GM13977 (cell line): ENCODE measurements around the gene CDC42EP5.

Source experiments
- DNase-seq: peaks from one replicate; pipeline ENCODE4 v3.0.0; 2012; ENCODE audit warnings: low spot score
- in situ Hi-C: fragments of 300-500 bp; cut with MboI; formaldehyde crosslinking; loops from one replicate; pipeline ENCODE4 v1.12.0; 2022; ENCODE audit warnings: low sequenced_read_pairs, low pct_unique_long_range_greater_than_20kb, mixed read lengths, inconsistent platforms; ENCODE audit not compliant: unreplicated experiment
- TF ChIP-seq, protein P1 (sequence below): IDR thresholded peaks from 2 replicates; pipeline ENCODE4 v1.5.1; 2012; ENCODE audit warnings: mild to moderate bottlenecking, control low read depth; ENCODE audit not compliant: insufficient read depth; ENCODE audit errors: extremely low read depth, missing control alignments

CDC42EP5 gene

GRCh38 chr19:54418030-54418929, 54.8 kb downstream of the CDC42EP5 start:
- TF ChIP-seq, protein P1, sequence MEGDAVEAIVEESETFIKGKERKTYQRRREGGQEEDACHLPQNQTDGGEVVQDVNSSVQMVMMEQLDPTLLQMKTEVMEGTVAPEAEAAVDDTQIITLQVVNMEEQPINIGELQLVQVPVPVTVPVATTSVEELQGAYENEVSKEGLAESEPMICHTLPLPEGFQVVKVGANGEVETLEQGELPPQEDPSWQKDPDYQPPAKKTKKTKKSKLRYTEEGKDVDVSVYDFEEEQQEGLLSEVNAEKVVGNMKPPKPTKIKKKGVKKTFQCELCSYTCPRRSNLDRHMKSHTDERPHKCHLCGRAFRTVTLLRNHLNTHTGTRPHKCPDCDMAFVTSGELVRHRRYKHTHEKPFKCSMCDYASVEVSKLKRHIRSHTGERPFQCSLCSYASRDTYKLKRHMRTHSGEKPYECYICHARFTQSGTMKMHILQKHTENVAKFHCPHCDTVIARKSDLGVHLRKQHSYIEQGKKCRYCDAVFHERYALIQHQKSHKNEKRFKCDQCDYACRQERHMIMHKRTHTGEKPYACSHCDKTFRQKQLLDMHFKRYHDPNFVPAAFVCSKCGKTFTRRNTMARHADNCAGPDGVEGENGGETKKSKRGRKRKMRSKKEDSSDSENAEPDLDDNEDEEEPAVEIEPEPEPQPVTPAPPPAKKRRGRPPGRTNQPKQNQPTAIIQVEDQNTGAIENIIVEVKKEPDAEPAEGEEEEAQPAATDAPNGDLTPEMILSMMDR: no peak
- peak; percentile 84 for DNase-seq
- in situ Hi-C loops: no loop called here

DNA sequence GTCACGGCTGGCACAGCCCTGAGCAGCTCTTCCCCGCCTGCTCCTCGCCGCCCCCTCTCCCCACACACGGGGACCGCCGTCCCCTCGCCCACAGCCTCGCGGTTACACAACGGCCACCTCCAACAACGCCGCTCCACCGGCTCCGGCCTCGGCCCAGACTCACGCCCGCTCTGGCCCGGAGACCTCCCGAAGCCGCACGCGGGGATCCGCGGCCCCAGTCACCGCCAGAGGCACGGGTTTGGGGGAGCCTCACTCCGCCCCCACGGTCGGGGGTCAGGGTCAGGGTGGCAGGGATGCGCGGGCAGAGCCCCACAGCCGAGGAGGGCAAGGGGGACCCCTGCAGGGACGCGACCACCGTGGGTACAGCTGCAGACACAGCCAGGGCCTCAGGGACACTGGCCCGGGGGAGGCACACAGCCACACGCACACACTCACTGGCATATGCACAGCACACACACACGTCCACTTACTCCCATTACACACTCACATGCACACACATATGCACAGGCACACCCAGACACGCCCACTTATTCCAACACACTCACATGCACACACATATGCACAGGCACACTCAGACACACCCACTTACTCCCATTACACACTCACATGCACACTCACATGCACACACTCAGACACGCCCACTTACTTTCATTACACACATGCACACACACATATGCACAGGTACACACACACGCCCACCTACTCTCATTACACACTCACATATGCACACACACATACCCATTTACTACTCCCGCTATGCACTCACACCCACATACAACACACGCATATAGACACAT, 56.2 kb downstream of the CDC42EP5 start:
- in situ Hi-C loops: no loop called here
- TF ChIP-seq, protein P1: no peak
- no peak for DNase-seq

DNA sequence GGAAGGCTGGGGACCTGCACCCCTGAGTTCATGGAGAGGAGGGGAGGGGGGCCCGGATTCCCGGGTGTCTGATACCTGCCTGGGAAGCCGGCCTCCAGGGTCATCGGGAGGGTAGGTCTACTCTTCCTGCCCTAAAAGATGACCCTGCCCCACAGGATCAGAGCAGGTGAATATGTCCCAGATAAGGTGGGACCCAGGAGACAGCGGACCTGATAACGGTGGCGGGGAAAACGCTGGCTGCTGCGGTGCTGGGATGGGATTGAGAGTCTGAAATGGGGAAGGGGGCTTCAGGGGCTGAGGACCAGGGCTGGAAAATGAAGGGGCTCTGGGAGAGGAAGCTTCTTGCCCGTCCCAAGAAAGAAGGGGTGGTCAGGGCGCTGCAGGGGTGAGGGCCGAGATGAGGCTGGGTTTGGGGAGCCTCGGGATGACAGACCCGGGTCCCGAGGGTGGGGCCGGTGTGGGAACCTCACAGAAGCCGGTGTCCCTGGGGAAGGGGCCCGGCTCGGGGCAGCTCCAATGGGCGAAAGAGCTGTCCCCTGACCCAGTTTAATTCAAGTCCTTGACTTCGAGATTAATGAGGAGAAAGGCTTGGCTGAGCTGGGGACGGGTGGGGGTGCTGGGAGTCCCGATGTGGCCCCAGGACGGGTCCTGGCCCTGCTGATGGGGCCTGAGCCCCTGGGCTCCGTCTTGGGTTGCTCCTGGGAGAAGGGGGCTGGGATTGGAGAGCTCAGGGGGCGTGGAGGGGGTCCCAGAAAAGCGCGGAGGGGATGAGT, 57.0 kb downstream of the CDC42EP5 start:
- TF ChIP-seq, protein P1: no peak
- peak; percentile 53 for DNase-seq
- in situ Hi-C loops: no loop called here

GRCh38 chr19:54415208-54415900, 57.7 kb downstream of the CDC42EP5 start, which contains the start of gene TTYH1:
Gene TTYH1 (plus strand): TSS chr19:54415464. CDS start chr19:54415553, 89 bp downstream.
- in situ Hi-C loops: no loop called here
- TF ChIP-seq, protein P1: peak; percentile 46
- DNase-seq: peak; percentile 82
